Measurements from ENCODE around the gene TOR4A. TPM values are rescaled to one million over a fixed set of nuclear protein-coding genes. Genes with fewer than 3 reads are reported as not detected.

The TOR4A gene
- total RNA-seq, 1 donor from 2014 or later: 16.3 TPM

GRCh38 chr9:137278721-137279711 is 1.5 kb downstream of the TOR4A start:
- Histone ChIP-seq H3K9me3 (replicated peaks) (no peaks in the 10 kb centered on the region), H3K27me3 (ENCODE audit: low read depth) (peaks cover 7% of the 10 kb centered on the region), H3K36me3 (peaks cover 30% of the 10 kb centered on the region), H3K4me1 (peaks cover 75% of the 10 kb centered on the region), H3K4me3 (peak overlapping the region; percentile 73), H3K27ac (replicated peaks) (peak overlapping the region; percentile 99)
- no peak for DNase-seq
- intact Hi-C loops (cut with micrococcal nuclease): no loop called here
- TF ChIP-seq CTCF (IDR thresholded peaks at IDR 0.05; ENCODE audit: borderline replicate concordance): no peak

GRCh38 chr9:137279741-137280473 is 2.4 kb downstream of the TOR4A start:
- Histone ChIP-seq H3K9me3 (replicated peaks) (no peaks in the 10 kb centered on the region), H3K27ac (replicated peaks) (peak overlapping the region; percentile 15), H3K4me3 (no peak overlapping the region), H3K4me1 (peaks cover 66% of the 10 kb centered on the region), H3K36me3 (peaks cover 31% of the 10 kb centered on the region), H3K27me3 (ENCODE audit: low read depth) (peaks cover 7% of the 10 kb centered on the region)
- no peak for DNase-seq
- intact Hi-C loops (cut with micrococcal nuclease): no loop called here
- TF ChIP-seq CTCF (IDR thresholded peaks at IDR 0.05; ENCODE audit: borderline replicate concordance): no peak

GRCh38 chr9:137280474-137281344 is 3.2 kb downstream of the TOR4A start:
- Histone ChIP-seq H3K27ac (replicated peaks) (peak overlapping the region; percentile 15), H3K9me3 (replicated peaks) (peaks cover 4% of the 10 kb centered on the region), H3K4me1 (peaks cover 58% of the 10 kb centered on the region), H3K27me3 (ENCODE audit: low read depth) (peaks cover 7% of the 10 kb centered on the region), H3K4me3 (peak overlapping the region; percentile 44), H3K36me3 (peaks cover 31% of the 10 kb centered on the region)
- TF ChIP-seq CTCF (IDR thresholded peaks at IDR 0.05; ENCODE audit: borderline replicate concordance): peak; percentile 70
- intact Hi-C loops (cut with micrococcal nuclease): no loop called here
- DNase-seq: no peak

GRCh38 chr9:137281345-137282116 is 4.0 kb downstream of the TOR4A start:
- no peak for DNase-seq
- Histone ChIP-seq H3K36me3 (peaks cover 31% of the 10 kb centered on the region), H3K27me3 (ENCODE audit: low read depth) (peaks cover 7% of the 10 kb centered on the region), H3K27ac (replicated peaks) (peak overlapping the region; percentile 15), H3K4me3 (peak overlapping the region; percentile 44), H3K4me1 (peaks cover 50% of the 10 kb centered on the region), H3K9me3 (replicated peaks) (peaks cover 4% of the 10 kb centered on the region)
- TF ChIP-seq CTCF (IDR thresholded peaks at IDR 0.05; ENCODE audit: borderline replicate concordance): no peak
- intact Hi-C loops (cut with micrococcal nuclease): no loop called here
